K562 (cell line): ENCODE measurements around the gene ITGA3.

Experiments used
- CBFB ChIP-seq: sonication (generic); formaldehyde crosslinking; IDR thresholded peaks from 2 replicates; pipeline ENCODE4 v1.4.0; 2020; ENCODE audit warnings: mild to moderate bottlenecking, missing genetic modification reagents
- DMBX1 ChIP-seq: fragments of 250-450 bp; sonication (Bioruptor Pico); IDR thresholded peaks from 2 replicates; pipeline ENCODE4 v1.8.0; 2022; ENCODE audit warnings: inconsistent platforms, mild to moderate bottlenecking, moderate library complexity, borderline replicate concordance
- DNMT1 ChIP-seq: fragments of 450-650 bp; IDR thresholded peaks from 2 replicates; pipeline ENCODE4 v1.6.1; 2016; ENCODE audit warnings: antibody characterized with exemption, mild to moderate bottlenecking
- NFE2 ChIP-seq: IDR thresholded peaks from 2 replicates; pipeline ENCODE4 v1.6.1; 2014; ENCODE audit warnings: antibody characterized with exemption, low read depth
- SIN3A ChIP-seq, 2 experiments: fragments of 150-350 bp in 1 of 2; IDR thresholded peaks; 2 replicates each; pipeline ENCODE4 v1.6.1; 2011 to 2016; ENCODE audit warnings: borderline replicate concordance in 2 of 2, low read depth in 2 of 2, low read length in 2 of 2, mild to moderate bottlenecking in 2 of 2, moderate library complexity in 2 of 2; ENCODE audit not compliant: control insufficient read depth in 1 of 2
- TAF1 ChIP-seq: IDR thresholded peaks from 2 replicates; pipeline ENCODE4 v1.6.1; 2011; ENCODE audit warnings: mild to moderate bottlenecking, low read length, moderate library complexity; ENCODE audit not compliant: insufficient read depth, control insufficient read depth, severe bottlenecking; ENCODE audit errors: extremely low read depth
- ZNF644 ChIP-seq: fragments of 200-800 bp; sonication (Bioruptor generic); IDR thresholded peaks from 2 replicates; pipeline ENCODE4 v1.6.1; 2016; ENCODE audit warnings: low read depth, missing genetic modification characterization, missing compliant biosample characterization
- TF ChIP-seq, protein P1 (sequence below): sonication (generic); formaldehyde crosslinking; IDR thresholded peaks from 2 replicates; pipeline ENCODE4 v1.8.0; 2022; ENCODE audit warnings: mild to moderate bottlenecking, missing genetic modification reagents

DNA sequence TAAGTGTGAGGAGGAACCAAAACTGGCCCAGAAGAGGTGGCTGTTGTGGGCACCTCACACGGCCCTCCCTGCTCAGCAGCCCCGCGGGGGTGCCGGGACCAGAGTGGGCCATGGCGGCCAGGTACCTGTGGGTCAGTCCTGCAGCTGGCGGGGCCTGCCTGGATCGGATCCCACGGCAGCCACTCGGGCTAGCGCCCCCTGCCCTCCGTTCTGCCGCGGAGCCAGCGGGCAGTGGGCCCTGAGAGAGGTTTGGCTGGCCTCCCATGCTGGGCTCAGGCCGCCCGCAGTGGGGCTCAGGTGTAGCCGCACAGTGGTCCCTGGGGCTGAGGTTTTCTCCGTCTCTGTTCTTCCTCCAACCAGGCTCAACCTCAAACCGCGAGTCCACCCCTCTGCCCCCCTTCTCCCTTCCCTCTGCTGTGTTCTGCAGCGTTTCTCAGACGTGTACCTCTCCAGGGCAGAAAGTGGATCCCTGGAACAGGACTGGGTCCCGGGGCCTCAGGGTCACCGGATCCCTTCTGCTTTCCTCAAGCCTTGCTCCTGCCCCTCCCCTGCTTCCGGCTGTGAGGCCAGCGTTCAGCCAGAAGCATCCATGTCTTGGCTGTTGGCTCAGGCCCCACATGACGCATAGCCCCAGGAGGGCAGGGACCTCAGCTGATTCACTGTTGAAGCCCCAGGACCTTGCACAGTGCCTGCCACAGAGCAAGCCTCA is 28.6 kb upstream of the ITGA3 start:
- no peak for TF ChIP-seq NFE2
- TF ChIP-seq CBFB (CRISPR knock-in tag): no peak
- no peak for TF ChIP-seq DNMT1
- TF ChIP-seq, protein P1, sequence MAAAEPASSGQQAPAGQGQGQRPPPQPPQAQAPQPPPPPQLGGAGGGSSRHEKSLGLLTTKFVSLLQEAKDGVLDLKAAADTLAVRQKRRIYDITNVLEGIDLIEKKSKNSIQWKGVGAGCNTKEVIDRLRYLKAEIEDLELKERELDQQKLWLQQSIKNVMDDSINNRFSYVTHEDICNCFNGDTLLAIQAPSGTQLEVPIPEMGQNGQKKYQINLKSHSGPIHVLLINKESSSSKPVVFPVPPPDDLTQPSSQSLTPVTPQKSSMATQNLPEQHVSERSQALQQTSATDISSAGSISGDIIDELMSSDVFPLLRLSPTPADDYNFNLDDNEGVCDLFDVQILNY (CRISPR knock-in tag): no peak
- TF ChIP-seq ZNF644: no peak
- no peak for TF ChIP-seq TAF1
- TF ChIP-seq SIN3A (IDR thresholded peaks at IDR 0.05; ENCODE audit: borderline replicate concordance in 2 of 2, control insufficient read depth in 1 of 2, low read depth in 2 of 2, low read length in 2 of 2): no peak
- TF ChIP-seq DMBX1 (CRISPR knock-in tag): no peak
